GM18502 (cell line): ENCODE measurements around the gene IL10RB.

Experiments
- ATAC-seq: cut with Tn5 transposase; IDR thresholded peaks from one replicate; pipeline ENCODE4 v1.9.1; 2021; ENCODE audit warnings: mild to moderate bottlenecking; ENCODE audit not compliant: unreplicated experiment, poor library complexity

IL10RB gene

DNA sequence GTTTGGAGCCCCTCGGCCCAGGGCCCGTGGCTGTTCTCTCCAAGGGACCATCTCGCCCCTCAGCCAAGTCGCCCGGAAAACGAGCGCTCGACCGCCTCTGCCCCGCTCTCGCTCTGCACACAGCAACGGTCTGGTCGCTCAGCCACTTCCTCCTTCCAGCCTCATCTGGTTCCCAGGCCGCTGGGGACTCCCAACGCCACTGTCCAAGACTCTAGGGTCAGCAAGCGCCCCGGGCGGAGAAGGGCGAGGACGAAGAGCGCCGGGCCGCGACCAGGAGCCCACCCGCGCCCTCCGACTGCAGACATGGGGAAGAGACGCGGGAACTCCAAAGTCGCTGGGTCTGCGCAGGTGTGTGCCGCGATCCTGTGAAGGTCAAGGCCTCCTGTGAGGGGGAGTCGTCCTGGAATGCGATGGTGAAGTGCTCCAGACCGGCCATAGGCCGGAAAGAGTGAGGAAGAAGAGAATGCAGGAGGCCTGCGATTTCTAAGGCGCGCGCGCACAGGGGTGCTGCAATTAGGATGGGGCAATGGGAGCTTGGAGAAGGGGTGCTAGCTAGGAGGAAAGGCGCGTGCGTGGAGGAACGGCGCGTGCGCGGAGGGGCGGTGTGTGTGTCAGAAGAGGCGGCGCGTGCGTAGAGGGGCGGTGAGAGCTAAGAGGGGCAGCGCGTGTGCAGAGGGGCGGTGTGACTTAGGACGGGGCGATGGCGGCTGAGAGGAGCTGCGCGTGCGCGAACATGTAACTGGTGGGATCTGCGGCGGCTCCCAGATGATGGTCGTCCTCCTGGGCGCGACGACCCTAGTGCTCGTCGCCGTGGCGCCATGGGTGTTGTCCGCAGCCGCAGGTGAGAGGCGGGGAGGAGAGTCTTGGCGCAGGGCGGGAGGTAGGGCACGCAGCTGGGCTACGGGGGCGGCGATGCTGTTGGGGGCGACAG, 58.4 kb downstream of the IL10RB start, which contains the start of gene IFNAR1:
Gene IFNAR1, plus strand, starts transcription at position 680 of the 931 bp plus-strand sequence. Its CDS starts 86 bp downstream, at position 766.
- peak; percentile 83 for ATAC-seq

DNA sequence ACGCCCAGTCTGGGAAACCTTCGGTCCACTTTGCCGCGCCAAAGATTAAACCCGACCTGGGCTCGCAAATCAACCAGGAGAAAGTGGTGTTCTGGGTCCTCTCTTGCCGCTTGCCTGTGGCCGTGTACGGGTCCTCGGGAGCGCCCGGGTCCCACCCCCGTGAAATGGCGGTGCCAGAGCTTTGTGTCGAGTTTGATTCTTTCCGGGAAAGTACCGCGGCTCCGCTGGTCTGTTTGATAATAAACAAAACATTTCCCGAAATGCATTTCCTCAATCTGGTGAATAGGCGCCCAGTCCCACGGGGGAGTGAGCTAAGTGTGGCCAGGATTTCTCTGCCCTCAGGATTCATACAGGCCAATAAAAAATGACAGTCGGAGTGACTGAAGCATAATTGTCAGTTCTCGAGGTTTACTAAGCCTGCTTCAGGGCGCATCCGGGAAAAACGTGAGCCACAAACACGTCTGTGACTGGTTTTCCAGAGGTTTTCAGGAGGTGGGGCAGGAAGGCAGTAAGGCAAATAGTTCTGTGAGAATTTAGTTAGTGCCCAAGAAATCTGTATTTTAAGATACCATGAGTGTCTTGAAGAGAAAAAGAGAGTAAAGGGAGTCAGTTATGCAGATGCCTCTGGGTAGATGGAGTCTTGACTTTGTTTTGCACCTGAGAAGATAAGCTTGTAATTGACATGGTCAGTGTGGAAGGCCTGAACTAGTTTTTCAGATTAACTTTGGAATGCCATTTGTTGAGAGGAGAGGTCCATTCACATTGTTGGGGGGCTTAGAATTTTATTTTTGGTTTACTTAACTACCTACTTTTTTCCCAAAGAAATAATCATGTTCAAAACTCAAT, 59.3 kb downstream of the IL10RB start:
- ATAC-seq, result peak; percentile 45

DNA sequence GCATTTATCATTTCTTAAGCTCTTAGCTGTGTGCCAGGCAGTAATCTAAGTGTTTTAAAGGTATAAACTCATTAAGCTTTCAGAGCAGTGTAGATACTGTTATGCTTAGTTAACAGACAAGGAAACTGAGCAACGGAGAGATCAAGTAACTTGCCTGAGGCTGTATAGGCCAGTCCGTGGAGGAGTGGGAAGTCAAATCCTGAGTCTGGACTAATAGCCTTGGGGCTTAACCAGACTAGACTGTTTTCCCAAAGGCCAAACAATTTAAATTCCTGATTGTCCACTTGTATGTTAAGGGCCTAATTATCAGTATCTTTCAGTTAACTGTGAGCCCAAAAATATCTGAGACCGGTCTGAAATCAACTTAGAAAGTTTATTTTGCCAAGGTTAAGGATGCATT, 61.2 kb downstream of the IL10RB start:
- ATAC-seq, result no peak

DNA sequence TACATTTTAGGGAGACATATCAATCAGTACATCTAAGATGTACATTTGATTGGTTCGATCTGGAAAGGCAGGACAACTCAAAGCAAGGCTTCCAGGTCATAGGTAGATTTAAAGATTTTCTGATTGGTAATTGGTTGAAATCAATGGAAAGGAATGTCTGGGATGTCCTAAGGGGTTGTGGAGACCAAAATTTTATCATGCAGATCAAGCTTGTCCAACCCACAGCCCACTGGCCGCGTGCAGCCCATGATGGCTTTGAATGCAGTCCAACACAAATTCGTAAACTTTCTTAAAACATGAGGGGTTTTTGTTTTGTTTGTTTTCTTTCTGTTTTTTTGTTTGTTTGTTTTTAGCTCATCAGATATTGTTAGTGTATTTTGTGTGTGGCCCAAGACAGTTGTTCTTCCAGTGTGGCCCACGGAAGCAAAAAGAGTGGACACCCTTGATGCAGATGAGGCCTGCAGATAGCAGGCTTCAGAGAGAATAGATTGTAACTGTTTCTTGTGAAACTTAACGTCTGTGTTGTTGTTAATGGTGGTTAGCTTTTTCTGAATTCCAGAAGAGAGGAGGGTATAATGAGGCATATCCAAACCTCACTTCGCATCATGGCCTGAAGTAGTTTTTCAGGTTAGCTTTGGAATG, 61.7 kb downstream of the IL10RB start:
- no peak for ATAC-seq

DNA sequence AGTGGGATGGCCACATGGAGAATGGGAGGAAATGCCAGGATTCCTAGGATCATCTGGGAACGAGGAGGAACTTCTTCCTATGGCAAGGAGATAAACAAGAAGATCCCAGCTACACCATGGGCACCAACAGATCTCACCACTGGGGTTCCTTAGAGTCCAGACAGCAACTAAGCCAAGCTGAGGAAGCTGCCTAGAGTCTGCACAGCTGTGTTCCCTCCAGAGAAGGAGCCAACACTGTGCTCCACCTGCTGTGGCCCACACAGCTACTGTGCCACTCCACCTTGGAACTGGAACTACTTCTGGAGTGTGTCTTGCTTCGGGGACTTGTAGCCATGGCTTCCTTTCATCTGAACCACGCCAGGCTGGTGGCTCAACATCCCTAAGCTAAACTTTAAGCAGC, 64.6 kb downstream of the IL10RB start:
- no peak for ATAC-seq

DNA sequence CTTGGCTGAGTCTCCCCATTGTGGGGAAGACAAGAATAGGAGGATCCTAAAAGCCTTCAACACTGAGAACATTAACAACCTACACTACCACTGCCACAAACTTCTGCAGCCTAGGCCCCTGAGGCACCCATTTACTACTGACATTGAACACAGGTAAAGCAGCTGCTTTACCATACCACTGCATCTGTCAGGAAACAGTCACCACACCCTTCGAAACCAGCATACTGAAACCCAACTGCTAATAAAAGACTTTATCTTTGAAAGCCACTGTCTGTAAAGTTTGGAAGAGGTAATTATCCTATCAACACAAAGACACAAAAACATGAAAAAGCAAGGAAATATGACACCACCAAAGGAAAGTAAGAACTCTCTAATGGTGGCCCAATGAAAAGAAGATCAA, 66.0 kb downstream of the IL10RB start:
- ATAC-seq, result peak; percentile 87

DNA sequence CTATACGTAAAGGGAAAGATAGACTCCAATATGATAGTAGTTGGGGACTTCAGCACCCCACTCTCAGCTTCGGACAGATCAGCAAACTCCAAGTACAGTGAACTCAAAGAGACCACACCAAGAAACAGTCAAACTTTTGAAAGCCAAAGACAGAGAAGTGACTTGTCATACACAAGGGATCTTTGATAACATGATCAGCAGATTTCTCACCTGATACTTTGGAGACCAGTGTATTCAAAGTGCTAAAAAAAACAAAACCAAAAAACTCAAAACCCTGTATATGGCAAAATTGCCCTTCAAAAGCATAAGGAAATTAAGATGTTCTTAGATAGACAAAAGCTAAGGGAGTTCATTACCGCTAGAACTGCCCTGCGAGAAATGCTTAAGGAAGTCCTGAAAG, 68.0 kb downstream of the IL10RB start:
- ATAC-seq, result no peak

DNA sequence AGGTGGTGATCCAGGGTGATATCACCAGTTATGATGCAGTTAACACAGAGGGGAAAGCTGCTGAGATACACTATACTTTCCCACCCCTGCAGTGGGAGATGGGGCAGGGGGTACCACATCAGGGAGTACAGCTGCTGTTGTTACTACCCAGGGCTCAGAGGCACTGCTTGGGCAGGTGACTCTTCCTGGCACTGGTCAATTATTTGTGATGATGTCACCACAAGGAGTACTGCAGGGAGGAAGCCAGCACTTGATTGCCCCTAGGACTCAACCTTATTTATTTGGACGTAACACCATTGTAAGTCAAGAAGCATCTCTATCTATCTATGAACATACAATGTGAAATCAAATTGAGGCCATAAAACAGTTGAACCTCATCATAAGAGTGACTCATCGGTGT, 68.7 kb downstream of the IL10RB start:
- ATAC-seq, result no peak

DNA sequence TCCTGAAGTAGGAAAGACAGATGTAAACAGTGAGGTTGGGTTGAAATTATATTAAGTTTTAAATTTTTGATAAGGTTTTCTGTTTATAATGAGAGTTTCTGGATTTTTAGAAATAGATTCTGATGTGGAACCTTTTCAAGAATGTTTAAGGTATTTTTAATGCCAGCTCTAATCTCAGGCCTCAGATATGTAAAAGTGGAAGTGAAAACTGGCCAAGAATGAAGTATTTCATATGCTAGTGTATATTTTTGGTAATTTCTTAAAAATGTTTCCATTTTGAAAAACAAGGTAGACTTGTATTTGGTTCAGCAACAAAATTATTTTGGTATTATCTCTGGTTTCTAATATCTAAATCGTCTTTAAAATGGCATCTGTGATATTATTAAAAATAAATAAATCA, 73.0 kb downstream of the IL10RB start:
- no peak for ATAC-seq

DNA sequence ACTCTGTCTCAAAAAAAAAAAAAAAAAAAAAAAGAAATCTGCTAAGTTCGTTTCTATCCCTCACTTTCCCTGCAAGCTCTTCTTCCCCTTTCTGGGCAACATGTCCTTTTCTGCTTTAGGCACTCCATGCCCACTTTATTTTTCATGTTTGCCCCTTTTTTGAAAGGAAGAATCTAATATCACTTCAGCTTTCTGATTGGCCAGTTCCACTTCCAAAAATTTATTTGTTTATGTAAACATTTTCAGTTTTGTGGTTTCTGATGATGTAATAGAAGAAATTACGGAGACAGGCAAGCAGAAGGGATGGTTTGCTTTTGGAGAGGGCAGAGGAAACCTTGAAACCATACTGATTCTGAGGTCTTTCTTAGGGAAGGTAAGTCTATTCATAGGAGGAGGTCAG, 73.8 kb downstream of the IL10RB start:
- ATAC-seq, result no peak

DNA sequence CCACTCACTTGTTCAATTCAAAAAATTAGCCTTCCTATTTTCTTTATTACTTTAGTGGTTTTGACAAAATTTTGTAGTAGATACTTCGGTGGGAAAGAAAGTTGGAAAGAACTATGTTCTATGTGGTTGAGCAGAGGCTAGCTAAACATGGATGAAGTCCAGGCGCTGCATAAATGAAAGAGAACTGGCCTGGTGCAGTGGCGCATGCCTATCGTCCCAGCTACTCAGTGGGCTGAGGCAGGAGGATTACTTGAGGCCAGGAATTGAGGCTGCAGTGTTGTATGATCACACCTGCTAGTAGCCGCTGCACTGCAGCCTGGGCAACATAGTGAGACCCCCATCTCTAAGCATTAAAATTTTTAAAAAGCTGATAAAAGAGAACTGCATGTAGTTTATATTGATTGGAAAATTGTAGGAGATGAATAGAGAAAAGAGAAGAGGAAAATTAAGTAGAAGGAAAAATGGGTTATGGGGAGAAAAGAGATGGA, 79.6 kb downstream of the IL10RB start:
- no peak for ATAC-seq
